Measurements from ENCODE around the gene SPAAR. TPM values are rescaled to one million over a fixed set of nuclear protein-coding genes. Genes with fewer than 3 reads are reported as not detected.
"Not testable (repeated sequence)": the region's sequence is repeated elsewhere in the genome, so short reads cannot be mapped to it uniquely, and the experiment has no call there.

SPAAR gene
- not detected in 2 replicates for total RNA-seq (2014; rRNA removed; shearing (Covaris generic); ENCODE audit: low replicate concordance)

GRCh38 chr9:35909274-35909673 is at the start of gene SPAAR:
SPAAR (plus strand) TSS chr9:35909490; CDS start chr9:35910464, 974 bp downstream.
- in situ Hi-C loops (cut with HindIII; ENCODE audit: low pct_unique_long_range_greater_than_20kb, low sequenced_read_pairs) = no loop called here
- no peak for DNase-seq (ENCODE audit: low read depth)

DNA sequence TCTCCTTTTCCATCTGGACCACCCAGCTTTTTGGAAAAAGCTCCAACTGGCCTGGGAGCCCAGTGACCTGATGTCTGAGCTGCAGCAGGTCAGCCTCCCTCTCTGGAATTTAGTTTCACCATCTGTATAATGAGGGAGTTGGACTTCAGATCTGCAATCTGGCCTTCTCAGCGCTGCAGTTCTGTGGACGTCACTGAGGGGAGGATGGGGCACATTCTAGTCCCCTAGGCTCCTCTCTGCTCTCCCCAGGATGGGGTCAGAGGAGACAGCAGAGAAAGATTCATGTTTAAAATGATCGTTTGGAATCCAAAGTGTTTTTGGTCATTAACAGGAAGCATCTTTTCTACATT is 49.3 kb upstream of the SPAAR start:
- in situ Hi-C loops (cut with HindIII; ENCODE audit: low pct_unique_long_range_greater_than_20kb, low sequenced_read_pairs) = no loop called here
- no peak for DNase-seq (ENCODE audit: low read depth)

- in situ Hi-C loops (cut with HindIII; ENCODE audit: low pct_unique_long_range_greater_than_20kb, low sequenced_read_pairs) = no loop called here
- DNase-seq (ENCODE audit: low read depth) = no peak
Measured at GRCh38 chr9:35861161-35861897, 48.0 kb upstream of the SPAAR start.

- in situ Hi-C loops (cut with HindIII; ENCODE audit: low pct_unique_long_range_greater_than_20kb, low sequenced_read_pairs) = no loop called here
- no peak for DNase-seq (ENCODE audit: low read depth)
Measured at GRCh38 chr9:35862328-35862727, 47.0 kb upstream of the SPAAR start.

GRCh38 chr9:35863583-35863982 is 45.7 kb upstream of the SPAAR start:
- in situ Hi-C loops (cut with HindIII; ENCODE audit: low pct_unique_long_range_greater_than_20kb, low sequenced_read_pairs) = no loop called here
- DNase-seq (ENCODE audit: low read depth) = no peak

DNA sequence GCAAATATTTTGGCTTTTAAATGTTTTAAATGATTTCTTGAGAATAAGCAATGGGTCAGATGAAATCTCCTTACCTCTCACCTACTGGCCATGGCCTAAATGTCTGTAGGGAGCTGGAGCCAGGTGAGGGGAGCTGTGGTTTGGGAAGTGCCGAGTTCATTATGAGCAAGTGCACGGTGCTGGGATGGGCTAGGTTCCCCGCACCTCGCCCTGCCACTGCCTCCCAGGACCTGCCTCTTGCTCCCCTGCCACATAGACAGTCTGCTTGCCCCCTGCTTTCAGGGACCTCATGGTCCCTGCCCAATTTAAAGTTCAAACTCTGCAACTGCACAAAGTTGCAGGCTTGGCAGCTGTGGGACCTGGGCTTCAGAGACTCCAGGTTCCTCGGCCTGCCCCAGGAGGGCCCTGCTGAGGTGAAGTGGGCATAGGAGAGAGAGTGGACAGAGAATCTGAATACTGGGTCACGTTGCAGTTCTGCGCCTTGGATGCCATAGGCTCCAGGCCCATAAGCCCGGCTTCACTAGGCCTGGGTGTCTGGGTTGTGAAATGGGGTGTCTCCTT is 44.5 kb upstream of the SPAAR start:
- DNase-seq (ENCODE audit: low read depth) = no peak
- in situ Hi-C loops (cut with HindIII; ENCODE audit: low pct_unique_long_range_greater_than_20kb, low sequenced_read_pairs) = no loop called here

DNA sequence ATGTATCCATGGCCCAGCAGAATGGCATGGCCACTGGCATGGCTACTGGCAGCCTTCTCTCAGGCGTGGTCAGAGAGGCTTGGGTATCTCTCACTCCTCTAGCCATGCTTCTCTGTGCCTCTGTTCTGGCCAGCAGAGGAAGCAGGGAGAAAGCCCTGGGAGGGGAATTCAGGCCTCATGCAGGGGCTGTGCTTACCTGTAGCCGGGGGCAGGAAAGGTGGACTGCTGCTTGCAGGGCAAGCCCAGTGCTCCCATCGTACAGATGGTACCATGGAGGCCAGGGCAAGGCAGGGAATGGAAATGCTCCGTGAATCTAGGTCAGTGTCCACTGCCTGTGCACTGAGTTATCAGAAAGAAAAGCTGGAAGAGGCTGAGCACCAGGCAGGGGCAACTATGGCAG is 41.8 kb upstream of the SPAAR start:
- in situ Hi-C loops (cut with HindIII; ENCODE audit: low pct_unique_long_range_greater_than_20kb, low sequenced_read_pairs) = no loop called here
- DNase-seq (ENCODE audit: low read depth) = no peak

DNA sequence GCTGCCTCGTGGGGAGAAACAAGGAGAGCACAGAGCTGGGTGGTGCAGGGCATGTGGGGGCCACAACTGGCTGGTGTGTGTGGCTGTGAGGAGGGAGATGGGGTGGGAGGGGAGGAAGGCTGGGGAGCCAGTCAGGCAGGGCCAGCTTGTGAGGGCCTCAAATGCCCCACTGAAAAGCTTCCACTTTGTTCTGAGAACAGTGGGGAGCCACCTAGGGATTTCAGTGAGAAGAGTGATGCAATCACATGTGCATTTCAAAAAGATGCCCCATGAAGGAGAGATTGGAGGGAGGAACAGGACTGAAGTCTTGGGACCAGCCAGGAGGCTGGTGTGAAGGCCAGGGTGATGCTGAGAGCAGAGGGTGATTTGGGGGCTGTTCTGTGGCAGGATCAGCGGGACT is 40.4 kb upstream of the SPAAR start:
- DNase-seq (ENCODE audit: low read depth) = no peak
- in situ Hi-C loops (cut with HindIII; ENCODE audit: low pct_unique_long_range_greater_than_20kb, low sequenced_read_pairs) = no loop called here

GRCh38 chr9:35869621-35870216 is 39.6 kb upstream of the SPAAR start:
- in situ Hi-C loops (cut with HindIII; ENCODE audit: low pct_unique_long_range_greater_than_20kb, low sequenced_read_pairs) = no loop called here
- no peak for DNase-seq (ENCODE audit: low read depth)

DNA sequence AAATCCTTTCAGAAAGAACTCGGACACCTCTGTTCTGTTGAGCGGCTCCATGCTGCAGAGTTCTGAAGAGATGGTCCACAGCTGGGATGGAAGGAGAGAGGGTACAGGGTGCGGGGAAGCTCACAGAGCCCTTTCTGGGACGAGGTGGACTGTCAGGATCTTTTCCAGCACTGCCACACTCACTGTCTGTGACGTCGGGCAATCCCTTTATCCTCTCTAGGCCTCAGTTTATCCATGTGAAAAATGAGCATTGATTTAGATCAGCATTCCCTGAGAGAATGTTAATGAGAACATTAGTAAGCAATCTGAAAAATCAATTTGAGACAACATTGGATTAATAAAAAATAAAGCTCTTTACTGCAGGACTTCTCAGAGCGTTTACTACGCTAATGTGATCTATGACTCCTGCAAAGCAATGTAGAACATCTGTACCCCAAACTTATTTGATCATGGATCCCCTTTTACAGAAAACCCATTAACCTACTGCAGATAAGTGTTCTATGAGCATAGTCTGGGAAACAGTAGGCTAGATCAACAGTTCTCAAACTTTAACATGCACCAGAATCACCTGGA is 38.9 kb upstream of the SPAAR start, which contains the start of gene OR13J1:
TSS of gene OR13J1 (minus strand) at position 51 of the 573 bp plus-strand sequence. CDS start at position 51, 0 bp downstream.
- in situ Hi-C loops (cut with HindIII; ENCODE audit: low pct_unique_long_range_greater_than_20kb, low sequenced_read_pairs) = no loop called here
- no peak for DNase-seq (ENCODE audit: low read depth)

GRCh38 chr9:35871545-35871944 is 37.7 kb upstream of the SPAAR start:
- no peak for DNase-seq (ENCODE audit: low read depth)
- in situ Hi-C loops (cut with HindIII; ENCODE audit: low pct_unique_long_range_greater_than_20kb, low sequenced_read_pairs) = no loop called here

DNA sequence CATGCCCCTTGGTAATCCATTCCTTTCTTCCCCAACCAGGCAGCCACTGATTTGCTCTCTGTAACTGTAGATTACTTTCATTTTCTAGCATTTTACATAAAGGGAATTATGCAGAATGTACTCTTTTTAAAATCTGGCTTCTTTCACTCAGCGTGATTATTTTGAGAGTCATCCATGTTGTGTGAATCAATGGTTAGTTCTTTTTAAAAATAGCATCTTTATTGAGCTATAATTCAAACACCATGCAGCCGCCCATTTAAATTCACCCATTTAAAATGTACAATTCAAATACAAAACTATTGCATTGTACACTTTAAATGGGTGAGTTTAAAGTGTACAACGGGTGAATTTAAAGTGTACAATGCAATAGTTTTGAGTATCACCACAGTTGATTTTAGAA is 36.8 kb upstream of the SPAAR start:
- in situ Hi-C loops (cut with HindIII; ENCODE audit: low pct_unique_long_range_greater_than_20kb, low sequenced_read_pairs) = no loop called here
- no peak for DNase-seq (ENCODE audit: low read depth)

- in situ Hi-C loops (cut with HindIII; ENCODE audit: low pct_unique_long_range_greater_than_20kb, low sequenced_read_pairs) = no loop called here
- DNase-seq (ENCODE audit: low read depth) = peak; percentile 39
Measured at GRCh38 chr9:35882263-35882848, 26.9 kb upstream of the SPAAR start.

DNA sequence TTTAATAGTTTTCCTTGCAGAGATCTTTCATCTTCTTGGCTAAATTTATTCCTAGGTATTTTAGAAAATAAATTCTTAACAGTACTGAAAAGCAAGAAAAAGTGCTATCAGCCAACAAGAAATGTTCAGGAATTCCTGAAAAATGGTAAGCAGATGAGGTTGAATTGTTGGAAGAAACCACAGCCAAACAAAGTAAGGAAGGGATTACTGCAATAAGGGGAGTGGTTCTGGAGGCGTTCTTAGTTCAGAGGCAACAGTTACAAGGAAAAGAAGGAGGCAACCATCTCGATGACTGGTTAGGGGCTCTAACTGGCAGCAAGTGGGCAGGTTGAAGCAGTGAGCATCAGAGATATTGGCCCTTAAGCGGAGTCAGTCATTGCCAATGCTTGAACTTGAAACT is 26.3 kb upstream of the SPAAR start:
- in situ Hi-C loops (cut with HindIII; ENCODE audit: low pct_unique_long_range_greater_than_20kb, low sequenced_read_pairs) = no loop called here
- DNase-seq (ENCODE audit: low read depth) = no peak

- DNase-seq (ENCODE audit: low read depth); in situ Hi-C loops (cut with HindIII; ENCODE audit: low pct_unique_long_range_greater_than_20kb, low sequenced_read_pairs): not testable (repeated sequence)
Measured at GRCh38 chr9:35884908-35885307, 24.4 kb upstream of the SPAAR start.

DNA sequence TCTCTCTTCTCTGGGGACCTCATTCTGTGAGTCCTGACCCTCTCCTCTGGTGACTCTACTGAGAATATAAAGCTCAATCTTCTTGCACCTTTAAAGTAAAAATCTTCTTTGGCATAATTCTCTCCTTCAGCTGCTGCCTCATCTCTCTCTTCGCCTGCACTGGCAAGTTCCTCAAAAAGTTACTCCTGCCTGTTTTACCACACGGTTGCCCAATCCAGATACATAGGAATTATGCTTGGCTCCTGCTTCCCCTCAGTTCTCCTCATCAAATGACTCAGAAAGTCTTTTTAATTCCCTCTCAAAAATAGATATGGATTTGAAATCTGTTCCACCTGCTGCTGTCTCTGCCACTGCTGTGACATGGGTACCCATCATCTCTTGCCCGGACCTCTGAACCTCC is 17.6 kb upstream of the SPAAR start:
- DNase-seq (ENCODE audit: low read depth) = no peak
- in situ Hi-C loops (cut with HindIII; ENCODE audit: low pct_unique_long_range_greater_than_20kb, low sequenced_read_pairs) = no loop called here

DNA sequence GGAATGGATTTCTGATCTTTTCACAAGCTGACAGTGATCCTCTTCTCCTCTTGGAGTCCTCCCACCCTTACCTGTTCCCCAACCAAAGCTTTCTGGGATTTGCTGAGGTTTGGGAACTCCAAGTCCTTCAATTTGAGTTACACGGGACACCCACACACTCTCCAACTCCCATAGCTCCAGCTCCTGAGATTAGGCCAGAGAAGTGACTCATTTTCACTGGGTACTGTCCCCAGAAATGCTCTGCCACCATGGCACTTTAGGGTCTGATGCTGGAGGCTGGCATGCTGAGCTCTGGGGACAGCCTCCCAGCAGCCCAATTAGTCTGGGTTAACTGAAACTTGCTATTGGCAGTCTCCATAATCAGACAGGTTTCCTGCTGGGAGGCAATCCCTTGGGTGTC is 17.2 kb upstream of the SPAAR start:
- DNase-seq (ENCODE audit: low read depth) = no peak
- in situ Hi-C loops (cut with HindIII; ENCODE audit: low pct_unique_long_range_greater_than_20kb, low sequenced_read_pairs) = no loop called here

DNA sequence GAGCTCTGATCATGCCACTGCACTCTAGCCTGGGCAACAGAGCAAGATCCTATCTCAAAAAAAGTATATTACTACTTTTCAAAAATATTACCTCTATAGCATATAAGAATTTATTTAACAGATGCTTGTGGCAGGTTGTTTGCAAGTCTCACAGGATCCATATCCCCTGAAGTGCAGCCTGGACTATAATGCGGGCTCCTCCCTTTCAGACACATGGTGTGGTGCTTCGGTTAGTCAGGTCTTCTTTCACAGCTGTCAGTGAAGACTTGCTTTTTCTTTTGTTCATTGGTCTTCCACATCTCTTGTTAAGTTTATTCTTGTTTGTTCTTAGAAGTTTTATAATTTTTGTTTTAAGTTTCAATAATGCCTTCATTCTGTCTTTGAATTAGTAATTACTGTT is 12.7 kb upstream of the SPAAR start:
- in situ Hi-C loops (cut with HindIII; ENCODE audit: low pct_unique_long_range_greater_than_20kb, low sequenced_read_pairs) = no loop called here
- DNase-seq (ENCODE audit: low read depth) = no peak
